ENCODE measurements around the gene TECRL.

The TECRL gene, protein sequence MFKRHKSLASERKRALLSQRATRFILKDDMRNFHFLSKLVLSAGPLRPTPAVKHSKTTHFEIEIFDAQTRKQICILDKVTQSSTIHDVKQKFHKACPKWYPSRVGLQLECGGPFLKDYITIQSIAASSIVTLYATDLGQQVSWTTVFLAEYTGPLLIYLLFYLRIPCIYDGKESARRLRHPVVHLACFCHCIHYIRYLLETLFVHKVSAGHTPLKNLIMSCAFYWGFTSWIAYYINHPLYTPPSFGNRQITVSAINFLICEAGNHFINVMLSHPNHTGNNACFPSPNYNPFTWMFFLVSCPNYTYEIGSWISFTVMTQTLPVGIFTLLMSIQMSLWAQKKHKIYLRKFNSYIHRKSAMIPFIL

DNA sequence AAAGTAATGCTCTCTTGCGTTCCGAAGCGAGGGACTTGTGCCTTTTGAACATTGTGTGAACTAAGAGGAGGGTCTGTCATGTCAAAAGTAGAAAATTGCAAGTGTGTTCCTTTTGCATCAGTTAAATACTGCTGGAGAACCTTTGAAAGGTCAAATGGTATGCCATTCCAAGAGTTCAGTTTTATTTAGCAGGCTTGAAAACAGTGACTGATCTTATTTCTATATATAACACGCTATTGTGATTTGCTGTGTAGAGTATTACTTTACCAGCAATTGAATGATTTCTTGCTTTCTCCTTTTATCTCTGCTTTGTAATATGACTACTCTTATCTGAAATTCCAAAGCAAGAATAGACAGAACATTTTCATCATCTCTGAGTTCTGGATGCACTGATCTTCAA is at the start of gene TECRL:
TSS of gene TECRL (minus strand) at position 151 of the 400 bp plus-strand sequence. CDS start at position 52, 99 bp downstream.
- no peak for DNase-seq

DNA sequence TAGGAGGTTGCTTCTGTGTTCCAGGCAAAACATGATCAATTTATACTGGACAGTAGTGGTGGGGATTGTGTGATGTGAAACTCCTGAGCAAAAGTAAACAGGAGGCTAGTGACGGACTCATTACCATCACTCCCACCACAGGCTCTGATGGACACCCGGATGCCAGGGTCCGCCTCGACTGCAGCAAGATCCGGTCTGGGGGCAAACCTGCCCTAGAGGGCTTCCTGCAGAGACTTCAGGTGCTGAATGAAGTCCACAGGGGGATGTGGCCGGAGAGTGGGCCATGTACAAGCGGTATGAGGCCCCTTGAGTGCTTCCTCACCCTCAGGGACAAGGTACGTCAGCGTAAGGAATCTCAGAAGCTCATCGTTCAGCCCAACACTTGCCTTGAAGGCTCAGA is 23.4 kb upstream of the TECRL start:
- DNase-seq = no peak

DNA sequence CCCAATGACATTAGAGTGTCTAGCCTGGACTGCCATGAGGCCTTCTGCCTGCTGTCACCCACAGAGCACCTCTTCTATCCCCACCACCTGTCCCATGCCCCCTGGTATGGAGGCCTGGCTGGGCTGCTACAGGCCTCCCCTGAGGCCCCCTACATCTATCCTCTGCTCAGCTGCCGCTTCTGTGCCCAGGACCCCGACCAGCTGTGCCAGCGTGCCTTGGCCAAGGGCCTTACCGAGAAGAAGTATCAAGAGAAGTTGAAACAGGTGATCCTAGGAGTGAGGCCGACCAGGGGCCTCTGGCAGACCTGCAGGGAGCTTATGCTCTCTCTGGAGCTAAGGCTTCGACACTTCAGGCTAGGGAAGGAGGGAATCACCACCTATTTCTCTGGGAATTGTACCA is 21.7 kb upstream of the TECRL start:
- no peak for DNase-seq

DNA sequence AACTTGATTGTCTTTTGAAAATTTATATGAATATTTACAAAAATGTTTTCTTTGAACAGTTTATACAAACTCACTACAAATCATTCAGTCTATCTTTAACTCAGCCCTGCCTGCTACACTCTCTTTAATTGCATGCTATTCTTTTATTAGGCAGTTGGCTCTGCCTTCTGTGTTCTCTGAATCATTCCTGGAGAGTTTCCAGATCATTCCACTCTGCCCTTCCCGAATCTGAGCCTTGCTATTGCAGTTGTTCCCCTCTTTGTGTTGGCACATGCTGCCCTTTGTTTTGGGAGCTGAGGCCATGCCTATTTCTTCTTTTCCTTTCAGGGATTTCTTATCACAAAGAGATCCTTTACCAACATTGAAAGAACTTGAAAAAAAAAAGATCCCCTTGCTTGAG is 8.7 kb upstream of the TECRL start:
- no peak for DNase-seq

DNA sequence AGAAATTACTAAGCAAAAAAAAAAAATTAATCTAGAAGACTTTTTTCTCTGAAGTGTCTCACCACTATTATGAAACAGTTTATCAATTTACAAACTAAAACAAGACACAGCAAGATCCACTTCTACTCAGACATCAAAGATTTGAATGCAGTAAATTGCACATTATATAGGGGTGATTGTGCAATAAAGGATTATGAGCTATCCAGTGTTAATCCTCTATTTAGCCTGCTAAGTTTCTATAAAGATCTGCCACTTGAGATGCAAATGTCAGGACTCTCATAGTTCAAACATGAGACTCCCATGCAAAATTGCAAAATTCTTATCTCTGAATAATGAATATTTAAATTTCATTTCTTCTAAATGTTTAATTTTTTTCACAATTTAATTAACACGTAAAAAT is 2.2 kb downstream of the TECRL start:
- peak in 1 of 2 experiments; percentile 3 for DNase-seq

DNA sequence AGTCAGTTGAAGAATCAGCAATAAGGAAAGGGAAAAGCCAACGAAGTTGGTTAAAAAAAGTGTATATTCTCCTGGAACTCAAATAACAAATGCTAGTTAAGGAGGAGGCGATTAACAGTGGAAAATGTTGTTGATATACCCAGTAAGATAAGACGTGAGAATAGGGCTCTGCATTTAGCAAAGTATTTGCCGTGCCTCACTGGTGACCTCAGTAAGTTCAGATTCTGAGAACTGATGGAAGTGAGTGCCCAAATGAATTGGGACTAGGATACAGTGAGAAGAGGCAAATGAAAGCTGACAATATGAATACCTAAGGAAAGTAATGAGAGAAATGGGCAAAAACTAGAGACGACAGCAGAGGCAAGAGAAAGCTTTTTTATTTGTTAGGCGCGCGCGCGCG is 3.5 kb downstream of the TECRL start:
- DNase-seq = no peak

DNA sequence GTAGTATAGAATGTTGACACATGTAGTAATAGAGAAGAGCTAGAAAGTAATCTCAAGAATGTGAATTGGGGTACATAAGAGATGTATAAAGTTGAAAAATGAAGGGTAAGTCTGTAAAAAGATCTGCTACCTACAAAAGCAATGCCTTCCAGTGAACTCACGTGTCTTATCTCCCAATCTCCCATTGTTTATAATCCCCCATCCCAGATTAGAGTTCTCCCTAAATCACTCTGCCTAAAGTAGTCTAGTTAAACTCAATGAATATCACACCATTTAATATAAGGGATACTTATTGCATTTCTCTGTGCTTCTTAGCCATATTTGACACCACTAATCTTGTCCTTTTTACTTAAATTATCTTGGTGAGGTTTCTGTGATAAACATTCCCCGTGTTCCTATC is 6.6 kb downstream of the TECRL start:
- no peak for DNase-seq

DNA sequence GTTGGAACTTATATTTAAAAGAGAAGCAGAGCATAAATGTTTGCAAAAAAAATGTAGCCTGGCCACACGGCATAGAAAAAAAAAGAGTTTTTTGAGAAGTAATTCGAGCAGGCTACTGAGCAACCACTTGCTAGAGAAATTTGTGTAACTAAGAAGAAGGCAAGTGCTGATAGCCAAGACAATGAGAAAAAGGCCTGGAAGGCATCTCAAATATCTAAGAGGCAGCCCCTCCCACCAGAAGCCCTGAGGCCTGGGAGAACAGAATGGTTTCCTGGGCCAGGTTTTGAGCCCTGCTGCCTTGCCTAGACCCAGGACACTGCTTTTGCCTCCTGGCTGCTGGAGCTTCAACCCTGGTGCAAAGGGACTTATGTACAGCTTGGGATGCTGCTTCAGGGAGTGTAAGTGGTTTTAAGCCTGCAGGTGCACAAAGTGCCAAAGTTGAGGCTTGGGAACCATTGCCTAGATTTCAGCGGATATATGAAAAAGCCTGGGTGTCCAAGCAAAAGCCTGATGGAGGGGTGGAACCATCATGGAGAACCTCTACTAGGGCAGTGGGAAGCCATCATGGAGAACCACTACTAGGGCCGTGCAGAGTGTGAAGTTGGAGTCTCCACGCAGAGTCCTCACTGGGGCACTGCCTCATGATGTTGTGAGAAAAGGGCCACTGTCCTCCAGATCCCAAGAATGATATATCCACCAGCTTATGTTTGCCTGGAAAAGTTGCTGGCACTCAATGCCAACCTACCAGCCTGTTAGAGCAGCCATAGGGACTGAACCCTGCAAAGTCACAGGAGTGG is 9.7 kb downstream of the TECRL start:
- DNase-seq = no peak

DNA sequence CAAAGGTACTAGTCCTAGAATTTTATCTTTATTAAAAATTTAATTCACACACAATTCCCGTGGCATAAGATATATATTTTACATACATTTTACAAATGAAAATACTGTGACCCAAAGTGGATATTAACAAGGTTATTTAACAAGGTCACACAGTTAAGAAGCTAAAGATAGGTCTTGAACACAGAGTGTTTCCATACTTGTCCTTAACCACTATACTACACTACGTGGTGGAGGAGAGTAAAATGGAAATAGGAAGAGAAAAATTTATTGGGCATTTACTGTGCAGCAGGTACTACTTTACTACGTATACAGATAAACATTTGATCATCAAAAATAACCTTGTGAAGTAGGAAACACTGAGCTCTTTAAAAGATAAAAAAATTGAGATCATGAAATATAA is 14.8 kb downstream of the TECRL start:
- DNase-seq = no peak

DNA sequence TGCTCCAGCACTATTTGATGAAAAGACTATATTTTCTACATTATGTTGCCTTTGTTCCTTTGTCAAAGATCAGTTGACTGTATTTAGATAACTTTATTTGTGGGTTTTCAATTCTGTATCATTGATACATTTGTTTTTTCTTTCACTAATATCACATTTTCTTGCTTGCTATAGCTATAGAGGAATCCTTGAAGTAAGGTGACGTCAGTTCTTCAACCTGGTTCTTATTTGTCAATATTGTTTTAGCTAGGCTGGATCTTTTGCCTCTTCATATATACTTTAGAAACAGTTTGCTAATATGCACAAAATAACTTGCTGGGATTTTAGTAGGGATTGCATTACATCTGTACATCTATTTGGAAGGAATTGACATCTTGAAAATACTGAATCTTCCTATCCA is 21.0 kb downstream of the TECRL start:
- DNase-seq = no peak

DNA sequence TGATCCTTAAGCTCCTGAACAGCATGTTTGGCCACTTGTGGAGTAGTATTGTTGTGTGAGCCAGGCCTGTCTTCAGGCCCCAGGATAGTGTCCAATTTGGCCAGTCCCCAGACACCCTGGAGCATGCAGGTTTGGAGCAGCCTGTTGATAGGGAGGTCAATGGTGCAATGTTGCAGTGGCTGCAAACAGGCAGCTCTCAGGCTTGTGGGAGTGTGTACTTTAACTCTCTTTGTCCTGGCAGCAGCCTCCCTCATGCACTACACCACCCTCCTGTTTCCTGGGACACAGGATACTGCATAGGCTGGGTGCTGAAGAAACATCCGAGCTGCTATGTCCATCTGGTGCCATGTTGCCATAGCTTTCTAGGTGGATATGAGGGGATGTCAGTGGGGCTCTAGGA is 24.0 kb downstream of the TECRL start:
- no peak for DNase-seq

DNA sequence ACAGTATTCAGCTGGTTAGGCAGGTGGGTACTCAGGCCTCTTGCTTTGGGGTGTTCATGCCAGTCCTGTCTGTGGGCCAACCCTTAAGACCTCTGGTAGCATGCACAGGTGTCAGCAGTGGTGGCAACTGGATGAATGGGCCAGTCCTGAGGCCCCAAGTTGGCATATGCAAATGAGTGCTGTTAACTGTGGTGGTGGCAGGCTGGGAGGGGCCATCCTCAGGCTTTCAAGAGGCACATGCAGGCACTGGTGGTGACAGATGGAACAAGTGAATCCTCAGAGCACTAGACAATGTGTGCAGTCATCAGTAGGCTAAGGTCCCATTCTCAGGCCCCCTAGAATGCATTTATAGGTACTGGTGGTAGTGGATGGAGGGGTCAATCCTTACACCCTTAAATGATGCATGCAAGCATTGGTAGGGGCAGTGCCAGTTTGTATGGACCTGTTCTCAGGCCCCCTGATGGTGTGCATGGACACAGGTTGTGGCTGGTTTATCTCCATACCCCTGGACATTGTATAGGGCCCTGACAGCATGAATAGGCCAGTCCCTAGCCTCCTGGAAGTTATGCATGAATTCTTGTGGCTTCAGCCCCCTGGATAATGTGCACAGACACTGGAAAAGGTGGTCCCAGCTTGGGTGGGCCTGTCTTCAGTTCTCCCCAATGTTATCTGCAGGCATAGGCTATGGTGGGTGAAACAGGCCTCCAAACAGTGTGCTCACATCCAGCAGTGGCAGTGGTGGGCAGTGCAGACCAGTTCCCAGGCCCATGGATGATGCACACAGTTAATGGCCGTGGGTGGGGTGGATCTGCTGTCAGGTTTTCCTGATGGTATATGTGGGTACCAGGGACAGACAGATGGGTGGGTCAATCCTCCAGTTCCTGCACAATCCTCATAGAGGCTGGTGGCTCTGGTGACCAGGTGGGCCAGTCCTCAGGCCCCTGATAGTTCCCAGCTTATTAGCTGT is 24.7 kb downstream of the TECRL start:
- DNase-seq = peak in 1 of 2 experiments; percentile 1

DNA sequence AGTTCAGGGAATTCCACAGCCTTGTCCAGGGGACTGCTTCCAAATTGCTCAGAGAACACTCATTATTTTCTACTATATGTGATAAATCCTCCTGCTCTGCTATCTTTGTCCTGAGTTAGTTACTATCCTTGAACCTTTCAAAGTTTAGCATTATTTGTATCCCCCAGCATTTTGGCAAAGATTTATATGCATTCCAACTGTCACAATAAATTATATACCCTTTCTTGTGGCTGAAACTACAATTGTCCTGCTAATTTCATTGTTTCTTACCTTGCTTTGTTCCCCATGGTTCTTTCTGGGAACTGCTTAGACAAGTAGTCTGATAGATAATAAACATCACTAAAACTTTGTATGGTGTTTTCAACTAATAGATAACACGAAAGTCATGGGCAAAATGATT is 40.5 kb downstream of the TECRL start:
- no peak for DNase-seq

DNA sequence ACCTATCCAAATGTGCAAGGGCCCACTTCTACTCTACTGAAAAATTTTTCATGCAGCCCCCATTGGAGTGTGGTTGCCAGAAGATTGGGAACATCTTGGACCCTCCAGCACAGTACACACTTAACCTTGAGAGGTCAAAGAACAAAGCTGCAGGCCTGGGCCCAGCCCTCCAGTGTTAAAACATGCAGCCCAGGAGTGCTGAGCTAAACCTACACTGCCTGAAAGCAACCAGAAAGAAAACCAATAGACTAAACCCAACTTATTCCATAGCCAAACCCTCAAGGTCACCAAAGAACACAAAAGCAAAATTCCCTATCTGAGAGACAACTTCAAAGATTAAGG is 47.9 kb downstream of the TECRL start:
- DNase-seq = no peak

DNA sequence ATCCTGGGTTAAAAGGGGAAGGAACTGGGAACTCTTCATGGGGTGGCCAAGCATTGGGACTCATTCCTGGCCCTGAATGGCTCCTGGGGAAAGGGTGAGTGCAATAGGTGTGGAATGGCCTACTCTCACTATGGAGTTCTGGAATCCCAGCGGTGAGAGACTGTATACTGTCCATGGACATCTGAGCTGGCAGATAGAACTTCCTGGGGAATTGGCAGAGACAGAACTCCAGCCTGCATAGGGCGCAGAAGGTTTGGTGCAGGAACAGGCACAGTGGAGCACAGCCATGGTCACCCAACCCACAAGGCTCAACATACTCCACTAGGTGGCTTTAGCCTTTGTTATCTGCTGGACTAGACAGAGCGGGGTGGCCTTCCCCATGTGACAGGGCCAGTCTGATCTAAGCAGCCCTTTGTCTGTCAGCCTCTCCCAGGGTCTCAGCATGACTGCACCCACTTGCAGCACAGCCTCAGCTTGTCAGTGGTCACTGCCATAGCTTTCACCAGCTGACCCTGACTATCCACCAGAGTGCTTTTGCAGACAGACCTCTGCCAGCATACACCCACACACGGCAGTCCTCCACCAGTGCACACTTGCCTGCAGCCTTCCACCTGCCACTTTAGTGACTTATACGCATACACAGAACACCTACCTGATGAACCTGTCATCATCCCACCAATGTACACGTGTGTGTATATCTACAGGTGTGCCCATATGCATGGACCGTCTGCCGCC is 48.4 kb downstream of the TECRL start:
- DNase-seq = no peak

DNA sequence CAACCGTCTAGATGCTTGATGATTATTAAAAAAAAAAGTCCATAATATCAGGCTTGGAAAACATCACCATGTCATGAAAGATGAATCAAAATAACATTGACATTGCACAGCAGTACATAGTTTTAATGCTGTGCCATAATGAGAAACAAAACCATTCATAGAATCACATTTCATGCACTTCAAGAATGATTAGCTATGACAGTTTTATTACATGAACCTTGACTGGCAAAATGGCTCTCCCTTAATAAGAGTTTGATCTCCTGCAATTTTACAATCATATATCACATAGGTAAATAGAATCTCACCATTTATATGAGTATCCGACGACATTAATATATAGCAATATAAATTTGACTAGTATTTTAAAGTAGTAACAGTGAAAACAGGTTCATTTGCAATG is 49.8 kb downstream of the TECRL start:
- no peak for DNase-seq

DNA sequence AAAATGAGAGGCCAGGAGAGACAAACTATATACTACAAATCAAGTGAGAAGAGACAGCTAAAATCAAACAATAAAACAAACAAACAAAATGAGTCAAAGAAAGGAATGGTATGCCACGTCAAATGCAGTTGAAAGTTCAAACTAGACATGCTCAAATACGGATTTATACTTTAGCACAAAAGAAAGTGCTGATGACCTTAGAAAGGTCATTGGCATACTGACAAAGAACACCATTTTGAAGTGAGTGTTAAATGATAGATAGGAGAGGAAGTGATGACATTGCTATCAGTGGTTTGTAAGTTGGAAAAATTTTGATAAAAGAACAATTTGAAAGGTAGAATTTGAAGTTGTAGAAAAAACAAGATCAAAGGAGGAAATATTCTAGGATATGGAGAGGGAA is 55.3 kb downstream of the TECRL start:
- no peak for DNase-seq

DNA sequence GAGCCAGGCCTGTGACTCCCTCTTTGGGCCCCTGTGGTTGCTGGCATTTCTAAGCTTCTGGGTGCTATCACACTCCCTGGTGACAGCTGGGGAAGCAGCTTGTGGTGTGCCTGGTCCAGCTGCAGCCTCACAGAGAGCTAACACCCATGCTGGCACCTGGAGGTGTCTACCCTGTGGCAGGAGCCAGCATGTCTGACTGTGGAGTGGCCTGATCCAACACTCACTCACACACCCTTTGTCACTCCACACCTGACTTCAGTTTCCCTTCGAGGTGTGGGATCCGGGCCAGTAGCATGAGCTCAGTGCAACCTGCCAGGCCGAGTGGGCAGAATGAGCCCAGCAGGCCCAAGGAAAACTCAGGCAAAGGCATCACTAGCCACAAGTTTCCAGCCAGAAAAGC is 67.5 kb downstream of the TECRL start:
- no peak for DNase-seq

DNA sequence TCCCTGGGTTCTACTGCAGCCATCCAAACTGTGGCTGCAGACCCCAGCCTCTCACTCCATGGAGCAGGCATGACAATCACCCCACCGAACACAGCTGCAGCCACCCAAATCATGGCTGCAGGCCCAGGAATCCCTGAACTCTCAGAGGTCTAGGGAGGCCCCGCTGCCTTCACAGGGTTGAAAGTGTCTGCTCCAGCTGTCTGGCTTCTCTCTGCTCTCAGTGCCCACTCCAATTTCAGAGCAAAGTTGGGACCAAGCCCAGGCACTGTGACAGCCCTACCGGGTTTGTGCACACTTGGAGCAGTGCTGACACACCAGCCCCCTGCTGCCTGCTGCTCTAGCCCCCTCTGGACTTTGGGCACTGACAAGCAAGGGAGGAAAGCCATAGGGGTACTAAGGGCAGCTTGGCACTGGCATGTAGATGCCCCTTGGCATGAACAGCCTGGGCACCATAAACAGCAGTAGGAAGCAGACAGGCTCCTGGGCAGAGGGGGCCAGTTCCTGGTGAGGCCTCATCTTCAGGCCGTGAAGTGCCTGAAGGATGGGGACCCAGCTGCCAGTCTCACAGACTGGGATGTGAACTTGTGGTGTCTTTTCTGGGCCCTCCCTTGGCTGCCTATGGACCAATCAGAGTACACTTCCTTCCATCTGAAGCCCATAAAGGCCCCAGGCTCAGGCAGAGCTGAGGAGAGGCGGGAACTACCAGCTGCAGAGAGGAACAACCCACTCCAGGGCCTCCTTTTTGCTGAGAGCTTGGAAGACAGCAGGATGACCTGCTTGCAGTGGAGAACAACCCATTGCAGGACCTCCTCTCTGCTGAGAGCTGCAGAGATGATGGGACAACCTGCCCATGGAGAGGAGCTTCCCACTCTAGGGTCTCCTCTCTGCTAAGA is 68.8 kb downstream of the TECRL start:
- DNase-seq = no peak

DNA sequence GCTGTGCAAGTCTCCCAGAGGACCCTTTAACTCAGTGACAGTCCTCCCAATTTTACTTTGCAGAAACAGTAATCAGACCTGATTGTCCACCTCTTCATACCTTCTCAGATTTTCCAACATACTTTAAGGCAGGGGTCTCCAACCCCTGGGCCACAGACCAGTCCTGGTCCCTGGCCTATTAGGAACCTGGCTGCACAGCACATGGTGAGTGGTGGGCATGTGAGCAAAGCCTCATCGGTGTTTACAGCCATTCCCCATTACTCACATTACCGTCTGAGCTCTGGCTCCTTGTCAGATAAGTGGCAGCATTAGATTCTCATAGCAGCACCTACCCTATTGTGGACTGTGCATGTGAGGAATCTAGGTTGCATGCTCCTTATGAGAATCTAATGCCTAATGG is 74.3 kb downstream of the TECRL start:
- DNase-seq = no peak

DNA sequence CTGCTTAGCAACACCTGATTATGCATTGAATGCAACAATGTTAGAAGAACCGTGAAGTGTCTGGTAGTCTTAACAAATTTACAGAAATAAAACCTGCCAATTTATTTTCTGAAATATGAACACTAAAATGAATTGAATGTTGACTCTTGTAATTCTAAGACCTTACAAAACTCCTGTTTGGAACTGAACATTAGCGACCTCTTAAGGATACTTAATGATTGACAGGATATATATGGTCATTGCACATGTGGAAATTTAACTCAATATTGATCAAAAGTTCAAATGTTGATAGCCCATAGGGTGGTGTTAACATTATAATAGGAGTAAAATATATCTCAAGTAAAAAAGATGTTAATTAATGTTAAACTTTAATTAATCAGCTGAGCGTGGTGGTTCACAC is 79.1 kb downstream of the TECRL start:
- DNase-seq = peak in 1 of 2 experiments; percentile 1

DNA sequence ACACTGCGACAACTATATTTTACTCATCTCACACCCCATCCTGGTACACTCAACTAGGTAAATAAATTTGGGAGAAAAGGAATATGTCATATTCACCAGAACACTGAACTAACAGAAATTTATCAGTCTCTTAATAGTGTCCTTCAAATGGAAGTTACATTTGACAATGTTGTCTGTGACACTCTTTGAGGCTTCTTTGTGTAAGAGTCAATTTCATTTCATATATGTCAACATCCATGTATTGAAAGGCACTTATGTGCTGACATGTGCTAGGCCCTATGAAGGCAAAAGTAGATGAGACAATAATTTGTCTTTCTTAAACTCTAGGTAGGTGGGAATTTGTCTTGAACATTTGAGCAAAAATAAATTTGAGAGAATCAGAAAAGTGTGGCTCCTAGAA is 82.0 kb downstream of the TECRL start:
- no peak for DNase-seq

Data from NCI-H526 (cell line).